EH (cell line): ENCODE data around the gene ARL4A.
"Not testable (repeated sequence)": the region's sequence is repeated elsewhere in the genome, so short reads cannot be mapped to it uniquely, and the experiment has no call there.

ENCODE experiments used
- DNase-seq: peaks from one replicate; pipeline ENCODE4 v3.0.0-alpha.2; 2015; ENCODE audit warnings: low read depth

ARL4A gene

GRCh38 chr7:12670000-12670729, 17.3 kb upstream of the ARL4A start:
- peak; percentile 49 for DNase-seq

- no peak for DNase-seq
These were observed 16.5 kb upstream of the ARL4A start for GRCh38 chr7:12670743-12671520.

GRCh38 chr7:12673436-12673835, 14.0 kb upstream of the ARL4A start:
- not testable (repeated sequence) for DNase-seq

- no peak for DNase-seq
These were observed 13.4 kb upstream of the ARL4A start for GRCh38 chr7:12674053-12674452.

GRCh38 chr7:12674861-12675260, 12.6 kb upstream of the ARL4A start:
- DNase-seq, result peak; percentile 50

- DNase-seq, result peak; percentile 33
These were observed 3.5 kb upstream of the ARL4A start for GRCh38 chr7:12683678-12684585.

- no peak for DNase-seq
These were observed 2.7 kb upstream of the ARL4A start for GRCh38 chr7:12684733-12685132.

GRCh38 chr7:12685550-12685949, 1.9 kb upstream of the ARL4A start:
- DNase-seq, result peak; percentile 43

GRCh38 chr7:12686234-12686890, 1.1 kb upstream of the ARL4A start:
- peak; percentile 91 for DNase-seq

GRCh38 chr7:12687718-12688171, 312 bp downstream of the ARL4A start:
- no peak for DNase-seq

GRCh38 chr7:12688485-12689170, 1.2 kb downstream of the ARL4A start:
- not testable (repeated sequence) for DNase-seq

- no peak for DNase-seq
These were observed 2.0 kb downstream of the ARL4A start for GRCh38 chr7:12689451-12689850.

GRCh38 chr7:12690041-12690878, 2.8 kb downstream of the ARL4A start:
- DNase-seq, result no peak

- DNase-seq, result not testable (repeated sequence)
These were observed 4.0 kb downstream of the ARL4A start for GRCh38 chr7:12691388-12691787.

GRCh38 chr7:12692035-12692434, 4.6 kb downstream of the ARL4A start:
- no peak for DNase-seq

GRCh38 chr7:12692479-12693259, 5.2 kb downstream of the ARL4A start:
- DNase-seq, result no peak

- DNase-seq, result no peak
These were observed 7.4 kb downstream of the ARL4A start for GRCh38 chr7:12694817-12695216.

- DNase-seq, result no peak
These were observed 8.5 kb downstream of the ARL4A start for GRCh38 chr7:12695965-12696364.

GRCh38 chr7:12699299-12699698, 11.9 kb downstream of the ARL4A start:
- no peak for DNase-seq
